Measurements from ENCODE around the gene KERA.

KERA gene

GRCh38 chr12:91100906-91101305, 43.1 kb upstream of the KERA start:
- H3K27me3 ChIP-seq (ENCODE audit: insufficient read depth, poor library complexity, severe bottlenecking): no peaks in the 10 kb centered on the region

GRCh38 chr12:91099836-91100235, 42.0 kb upstream of the KERA start:
- Histone ChIP-seq H3K27me3 (ENCODE audit: insufficient read depth, poor library complexity, severe bottlenecking) (no peaks in the 10 kb centered on the region), H3K27ac (replicated peaks) (no peak overlapping the region), H3K4me3 (replicated peaks; ENCODE audit: insufficient read depth, low read length) (no peak overlapping the region)
- no peak for DNase-seq (ENCODE audit: low read depth in 1 of 2, low spot score in 1 of 2)
- no peak for TF ChIP-seq REST (IDR thresholded peaks at IDR 0.05; ENCODE audit: insufficient replicate concordance, low read depth)
- no peak for TF ChIP-seq GABPA (IDR thresholded peaks at IDR 0.05; ENCODE audit: low read depth)
- TF ChIP-seq POLR2AphosphoS5 (IDR thresholded peaks at IDR 0.05; ENCODE audit: low read depth): no peak
- TF ChIP-seq SPI1 (IDR thresholded peaks at IDR 0.05; ENCODE audit: borderline replicate concordance, low read depth): no peak
- TF ChIP-seq CTCF (IDR thresholded peaks at IDR 0.05; ENCODE audit: insufficient read depth, low read length): no peak

More at GRCh38 chr12:91100906-91101305, 43.1 kb upstream of the KERA start:
- Histone ChIP-seq H3K4me3 (replicated peaks; ENCODE audit: insufficient read depth, low read length) (no peak overlapping the region), H3K27ac (replicated peaks) (no peak overlapping the region)
- no peak for DNase-seq (ENCODE audit: low read depth in 1 of 2, low spot score in 1 of 2)
- no peak for TF ChIP-seq POLR2AphosphoS5 (IDR thresholded peaks at IDR 0.05; ENCODE audit: low read depth)
- TF ChIP-seq SPI1 (IDR thresholded peaks at IDR 0.05; ENCODE audit: borderline replicate concordance, low read depth): 0 out of 2 replicates have a peak, but pooled peaks have one; percentile 9
- TF ChIP-seq CTCF (IDR thresholded peaks at IDR 0.05; ENCODE audit: insufficient read depth, low read length): no peak

- DNase-seq (ENCODE audit: low read depth in 1 of 2, low spot score in 1 of 2): no peak
- H3K27ac ChIP-seq (replicated peaks): peak overlapping the region; percentile 38
- no peak overlapping the region for H3K4me3 ChIP-seq (replicated peaks; ENCODE audit: insufficient read depth, low read length)
- no peaks in the 10 kb centered on the region for H3K27me3 ChIP-seq (ENCODE audit: insufficient read depth, poor library complexity, severe bottlenecking)
- TF ChIP-seq CTCF (IDR thresholded peaks at IDR 0.05; ENCODE audit: insufficient read depth, low read length) (no peak), REST (IDR thresholded peaks at IDR 0.05; ENCODE audit: insufficient replicate concordance, low read depth) (no peak), SPI1 (IDR thresholded peaks at IDR 0.05; ENCODE audit: borderline replicate concordance, low read depth) (no peak), POLR2AphosphoS5 (IDR thresholded peaks at IDR 0.05; ENCODE audit: low read depth) (no peak), GABPA (IDR thresholded peaks at IDR 0.05; ENCODE audit: low read depth) (no peak)
Measured at GRCh38 chr12:91099341-91099740, 41.5 kb upstream of the KERA start.

- no peak overlapping the region for H3K4me3 ChIP-seq (replicated peaks; ENCODE audit: insufficient read depth, low read length)
- no peak for TF ChIP-seq REST (IDR thresholded peaks at IDR 0.05; ENCODE audit: insufficient replicate concordance, low read depth)
- TF ChIP-seq GABPA (IDR thresholded peaks at IDR 0.05; ENCODE audit: low read depth): no peak
- TF ChIP-seq CTCF (IDR thresholded peaks at IDR 0.05; ENCODE audit: insufficient read depth, low read length): no peak
- no peak for TF ChIP-seq SPI1 (IDR thresholded peaks at IDR 0.05; ENCODE audit: borderline replicate concordance, low read depth)
- TF ChIP-seq POLR2AphosphoS5 (IDR thresholded peaks at IDR 0.05; ENCODE audit: low read depth): no peak
- no peak for DNase-seq (ENCODE audit: low read depth in 1 of 2, low spot score in 1 of 2)
Measured at GRCh38 chr12:91098941-91099340, 41.1 kb upstream of the KERA start.

More at GRCh38 chr12:91098941-91099340, 41.1 kb upstream of the KERA start:
- H3K27ac ChIP-seq (replicated peaks): peak overlapping the region; percentile 38
- H3K27me3 ChIP-seq (ENCODE audit: insufficient read depth, poor library complexity, severe bottlenecking): no peaks in the 10 kb centered on the region
